GM15510 (cell line): Measurements from ENCODE around the gene HCFC1.

Experiments
- POLR2A ChIP-seq: IDR thresholded peaks from 3 replicates; pipeline ENCODE4 v1.6.1; 2011; ENCODE audit warnings: borderline replicate concordance; ENCODE audit not compliant: insufficient read length; ENCODE audit errors: extremely low read depth

HCFC1 gene

DNA sequence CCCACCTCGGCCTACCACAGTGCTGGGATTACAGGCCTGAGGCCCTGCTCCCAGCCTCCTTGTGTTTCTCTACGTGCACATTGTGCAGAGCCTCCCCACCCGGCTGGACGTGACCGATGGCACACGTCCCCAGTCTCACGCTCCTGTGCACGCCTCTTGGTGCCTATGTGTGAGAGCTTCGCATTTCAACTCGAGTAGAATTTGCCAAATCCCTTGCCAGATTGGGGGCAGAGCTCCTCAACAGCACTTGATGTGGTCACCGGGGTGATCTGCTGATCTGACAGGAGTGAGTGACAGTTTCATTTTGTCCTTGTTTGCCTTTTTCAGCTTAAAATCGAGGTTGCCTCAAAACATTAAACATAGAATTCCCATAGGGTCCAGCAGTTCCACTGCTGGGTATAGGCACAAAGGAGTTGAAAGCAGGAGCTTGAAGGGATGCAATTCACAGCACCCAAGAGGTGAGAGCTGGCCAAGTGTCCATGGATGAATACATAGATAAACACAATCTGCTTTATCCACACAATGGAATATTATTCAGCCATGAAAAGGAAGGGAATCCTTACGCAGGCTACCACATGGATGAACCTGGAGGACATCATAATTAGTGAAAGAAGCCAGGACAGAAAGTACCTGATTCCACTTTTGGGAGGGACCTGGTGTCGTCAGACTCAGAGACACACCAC lies 18.5 kb upstream of the HCFC1 start:
- no peak for TF ChIP-seq POLR2A

DNA sequence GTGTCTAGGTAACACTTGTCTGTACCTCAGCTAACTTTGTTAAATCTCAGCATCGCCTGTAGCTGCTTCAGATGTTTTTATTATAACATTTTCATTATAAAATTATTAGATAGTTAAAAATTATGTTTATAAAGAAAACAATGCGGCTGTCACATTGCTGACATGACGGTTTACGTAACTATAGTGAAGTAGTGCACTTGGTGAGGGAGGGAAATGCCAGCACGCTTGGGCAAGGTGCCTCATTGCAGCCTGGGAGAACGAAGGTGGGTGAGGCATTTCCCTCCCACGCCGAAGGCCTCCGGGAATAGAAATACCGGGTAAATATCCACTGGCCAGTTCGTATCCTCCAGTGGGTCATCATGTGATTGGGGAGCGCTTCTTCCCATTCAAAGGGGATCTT lies 16.9 kb upstream of the HCFC1 start:
- no peak for TF ChIP-seq POLR2A

DNA sequence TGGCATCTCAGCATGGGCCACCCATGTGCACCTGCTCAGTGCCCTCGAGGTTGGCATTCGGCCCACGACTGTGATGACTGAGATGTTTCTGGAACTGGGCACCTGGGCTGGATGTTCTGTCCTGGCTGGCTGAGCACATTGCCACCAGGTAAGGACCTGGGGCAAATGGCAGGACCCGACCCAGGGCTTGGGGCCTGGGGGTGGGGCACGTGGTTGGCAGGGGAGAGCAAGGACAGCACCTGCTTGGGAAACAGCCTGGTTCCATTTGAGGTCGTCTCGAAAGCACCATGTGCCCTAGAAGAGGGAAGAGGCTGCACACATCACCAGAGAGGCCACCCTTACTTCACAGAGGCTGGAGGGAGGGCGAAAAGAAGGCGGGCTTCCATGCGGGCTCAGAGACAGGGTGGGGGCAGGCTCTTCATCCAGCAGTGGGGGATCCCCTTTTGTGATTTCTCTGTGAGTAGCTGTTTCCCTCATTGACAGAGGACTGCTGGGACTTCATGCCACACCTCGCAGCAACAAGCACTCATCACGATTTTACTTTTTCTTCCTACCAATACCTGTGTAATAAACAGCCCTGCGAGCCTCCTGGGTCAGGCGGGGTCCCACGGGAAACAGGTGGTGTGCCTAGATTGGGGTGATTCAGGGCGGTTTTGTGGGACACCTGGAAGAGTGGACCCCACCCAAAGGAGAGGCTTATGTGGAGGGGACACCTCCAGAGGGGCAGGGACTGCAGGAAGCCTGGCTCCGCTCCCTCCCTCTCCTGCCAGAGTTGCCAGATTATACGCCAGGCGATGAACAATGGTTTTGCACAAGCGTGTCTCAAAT lies 12.9 kb upstream of the HCFC1 start:
- no peak for TF ChIP-seq POLR2A

DNA sequence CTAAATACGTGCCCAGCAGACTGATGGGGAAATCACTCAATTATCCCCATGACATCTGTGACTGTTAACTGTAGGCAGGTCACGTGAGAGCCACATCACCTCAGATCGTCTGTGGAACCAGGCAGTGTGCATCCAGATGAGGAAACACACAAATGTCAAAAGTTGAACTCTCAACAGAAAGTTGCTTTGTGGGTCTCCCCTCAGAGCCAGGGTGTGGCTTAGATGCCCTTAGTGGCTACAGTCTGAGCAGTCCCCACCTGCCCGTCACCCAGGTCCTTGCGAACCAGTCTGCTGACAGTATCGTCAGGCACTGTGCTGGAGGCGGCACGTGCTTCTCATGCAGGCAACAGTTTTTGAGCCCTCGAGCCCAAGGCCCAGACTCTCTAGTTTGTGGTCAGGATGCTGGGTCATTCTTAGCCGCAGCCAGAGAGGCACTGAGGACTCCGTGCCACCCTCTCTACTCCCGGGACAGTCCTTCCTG lies 11.7 kb upstream of the HCFC1 start:
- TF ChIP-seq POLR2A = no peak

DNA sequence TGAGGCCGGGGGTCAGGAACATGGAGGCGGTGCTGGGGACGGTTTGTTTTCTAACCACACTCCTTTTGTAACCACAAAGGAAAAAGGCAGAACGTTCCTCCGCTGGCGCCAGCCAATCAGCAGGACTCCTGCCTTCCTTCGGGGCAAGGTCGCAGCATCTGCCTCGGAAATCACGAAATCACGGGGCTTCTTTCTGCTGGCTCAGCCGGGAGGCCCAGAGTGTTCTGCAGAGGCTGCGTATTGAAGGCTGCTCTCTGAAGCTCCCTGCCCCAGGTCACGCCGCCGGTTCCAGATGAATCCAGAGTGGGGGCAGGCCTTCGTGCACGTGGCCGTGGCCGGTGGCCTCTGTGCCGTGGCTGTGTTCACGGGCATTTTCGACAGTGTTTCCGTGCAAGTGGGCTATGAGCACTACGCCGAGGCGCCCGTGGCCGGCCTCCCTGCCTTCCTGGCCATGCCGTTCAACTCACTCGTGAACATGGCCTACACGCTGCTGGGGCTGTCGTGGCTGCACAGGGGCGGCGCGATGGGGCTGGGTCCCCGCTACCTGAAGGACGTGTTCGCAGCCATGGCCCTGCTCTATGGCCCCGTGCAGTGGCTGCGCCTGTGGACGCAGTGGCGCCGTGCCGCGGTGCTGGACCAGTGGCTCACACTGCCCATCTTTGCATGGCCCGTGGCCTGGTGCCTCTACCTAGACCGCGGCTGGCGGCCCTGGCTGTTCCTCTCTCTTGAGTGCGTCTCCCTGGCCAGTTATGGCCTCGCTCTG lies 10.3 kb upstream of the HCFC1 start:
- TF ChIP-seq POLR2A = no peak

DNA sequence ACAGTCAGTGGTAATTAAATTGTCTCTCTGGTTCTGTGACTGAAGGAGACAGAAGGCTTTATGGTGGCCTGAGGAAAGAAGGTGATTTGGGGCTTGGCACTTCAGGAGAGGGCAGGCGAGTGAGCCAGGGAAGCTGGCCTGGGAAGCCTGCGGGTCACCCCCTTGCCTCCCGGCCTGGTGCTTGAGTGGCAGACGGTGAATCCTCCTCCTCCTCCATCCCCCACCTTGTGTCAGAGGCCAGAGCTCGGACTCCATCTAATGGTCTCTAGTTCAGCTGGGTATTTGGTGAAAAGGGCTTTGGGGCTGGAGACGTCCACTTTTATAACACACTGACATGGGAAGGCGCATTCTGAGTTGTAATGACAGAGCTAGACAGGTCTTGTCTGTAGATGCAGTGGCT lies 9.6 kb upstream of the HCFC1 start:
- no peak for TF ChIP-seq POLR2A

DNA sequence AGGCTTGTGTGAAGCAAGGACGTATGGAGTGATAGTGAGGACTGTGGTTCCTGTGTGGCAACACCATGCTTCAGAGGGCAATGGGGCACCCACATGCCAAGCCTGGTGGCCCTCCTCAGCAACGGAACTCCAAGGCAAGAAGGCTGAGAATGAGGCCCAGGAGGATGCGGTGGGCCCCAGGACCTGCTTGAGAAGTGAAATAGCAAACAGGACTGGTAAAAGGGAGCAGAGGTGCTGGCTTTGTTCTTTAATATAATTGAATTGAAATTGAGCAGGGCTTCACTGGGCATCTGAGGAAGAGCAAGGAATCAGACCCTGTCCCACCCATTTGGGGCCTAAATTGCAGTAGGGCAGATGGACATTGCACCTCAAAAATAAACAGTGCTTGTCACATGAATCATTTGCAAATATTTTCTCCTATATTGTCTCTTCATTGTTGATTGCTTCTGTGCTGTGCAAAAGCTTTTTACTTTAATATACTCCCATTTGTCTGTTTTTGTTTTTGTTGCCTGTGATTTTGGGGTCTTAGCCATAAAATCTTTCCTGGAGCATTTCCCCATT lies 3.2 kb upstream of the HCFC1 start:
- no peak for TF ChIP-seq POLR2A

DNA sequence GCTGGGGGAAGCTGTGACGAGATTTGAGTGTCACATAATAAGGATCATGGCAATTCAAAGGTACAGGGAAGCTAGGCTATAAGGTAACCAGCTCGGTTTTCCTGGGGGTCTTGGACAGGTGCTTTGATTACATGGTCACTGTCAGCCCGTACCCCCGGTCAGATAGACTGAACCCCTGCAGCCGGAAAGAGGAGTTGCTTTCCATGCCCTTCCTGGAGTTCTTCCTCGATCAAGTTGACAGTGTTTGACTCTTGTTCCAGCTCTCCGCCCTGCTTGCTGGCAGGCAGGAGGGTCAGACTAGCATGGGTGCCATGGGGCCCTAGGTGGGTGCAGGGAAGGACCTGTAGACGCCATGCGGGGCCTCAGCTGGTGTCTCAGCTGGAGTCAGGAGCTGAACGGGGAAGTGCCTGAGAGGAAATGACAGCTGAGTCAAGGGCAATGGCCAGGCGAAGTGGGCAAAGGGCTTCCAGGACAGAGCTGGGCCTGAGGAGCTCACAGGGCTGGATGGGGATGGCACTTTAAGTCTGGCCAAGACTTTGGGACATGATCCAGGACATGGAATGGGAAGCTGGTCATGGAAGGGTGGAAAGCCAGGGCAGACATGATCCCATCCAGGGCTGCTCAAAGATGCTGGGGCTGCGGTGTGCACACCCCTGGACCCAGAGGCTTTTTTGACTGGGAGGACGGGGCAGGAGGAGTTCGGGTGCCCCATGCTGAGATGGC lies 2.5 kb upstream of the HCFC1 start:
- TF ChIP-seq POLR2A = no peak

DNA sequence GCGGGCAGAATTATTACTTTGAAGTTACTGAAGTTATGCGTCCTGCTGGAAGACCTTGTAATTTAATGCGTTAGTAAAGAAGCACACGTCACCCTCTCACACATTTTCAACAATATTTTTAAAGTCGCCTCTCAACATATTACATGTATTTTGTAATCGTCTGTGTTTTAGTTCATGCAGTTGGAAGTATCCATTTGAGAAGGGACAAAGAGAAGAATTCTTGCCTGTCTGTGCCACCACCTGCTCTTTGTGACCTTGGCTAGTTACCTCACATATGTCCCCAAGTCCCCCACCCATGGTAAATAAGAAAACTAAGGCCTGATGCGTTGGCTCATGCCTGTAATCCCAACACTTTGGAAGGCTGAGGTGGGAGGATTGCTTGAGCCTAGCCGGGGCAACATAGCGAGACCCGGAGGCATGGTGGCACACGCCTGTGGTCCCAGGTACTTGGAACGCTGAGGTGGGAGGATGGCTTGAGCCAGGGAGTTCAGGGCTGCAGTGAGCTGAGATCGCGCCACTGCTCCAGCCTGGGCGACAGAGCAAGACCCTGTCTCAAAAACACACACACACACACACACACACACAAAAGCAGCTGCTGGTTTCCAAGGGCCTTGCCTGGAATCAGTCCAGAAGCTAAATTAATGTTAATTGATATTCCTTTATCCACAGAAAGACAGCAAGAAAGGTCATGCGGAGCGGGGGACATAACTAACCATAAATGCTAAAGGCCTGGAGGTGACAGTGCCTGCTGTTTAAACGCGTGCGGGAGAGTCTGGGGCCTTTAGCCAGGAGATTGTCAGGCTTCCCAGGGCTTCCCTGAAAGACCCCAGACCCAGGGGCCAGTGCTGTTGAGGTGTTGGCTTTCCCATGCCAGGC lies 1.7 kb upstream of the HCFC1 start:
- no peak for TF ChIP-seq POLR2A

DNA sequence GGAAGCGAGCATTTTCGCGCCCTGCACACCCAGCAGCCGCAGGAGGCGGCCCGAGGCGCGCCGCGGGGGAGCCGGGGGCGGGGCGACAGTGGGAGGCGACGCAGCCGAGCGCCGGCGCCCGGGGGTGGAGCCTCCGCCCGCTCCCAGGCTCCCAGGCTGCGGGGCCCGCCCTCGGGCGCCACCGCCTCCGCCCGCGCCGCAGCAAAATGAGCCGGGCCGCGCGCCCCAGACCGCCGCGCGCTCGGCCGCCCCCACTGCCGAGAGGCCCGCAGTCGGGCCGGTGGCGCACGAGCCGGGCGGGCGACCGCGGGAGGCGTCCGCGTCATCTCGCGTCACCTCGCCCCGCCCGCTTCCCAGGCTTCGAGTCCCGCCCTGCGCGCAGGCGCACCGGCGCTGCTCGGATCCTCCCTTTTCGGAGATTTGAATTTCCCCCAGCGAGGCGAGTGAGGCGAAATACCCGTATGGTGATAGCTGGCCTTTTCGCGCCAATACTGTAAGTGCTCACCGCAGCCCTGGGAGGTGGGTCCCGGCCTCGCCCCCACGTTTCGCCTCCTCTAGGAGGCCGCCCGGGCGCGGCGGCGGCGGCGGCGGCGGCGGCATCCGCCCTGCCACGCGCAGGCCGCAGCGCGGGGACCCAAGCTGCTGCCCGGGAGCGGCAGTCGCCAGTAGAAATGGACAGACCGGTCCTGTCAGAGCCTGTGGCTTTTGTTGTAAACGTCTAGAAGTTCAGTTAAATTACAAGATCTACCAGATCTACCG lies 929 bp upstream of the HCFC1 start, which contains the start of gene TMEM187:
TSS of gene TMEM187 (plus strand) at position 387 of the 759 bp plus-strand sequence. CDS start 9,309 bp downstream, outside the sequence.
- peak; percentile 56 for TF ChIP-seq POLR2A

DNA sequence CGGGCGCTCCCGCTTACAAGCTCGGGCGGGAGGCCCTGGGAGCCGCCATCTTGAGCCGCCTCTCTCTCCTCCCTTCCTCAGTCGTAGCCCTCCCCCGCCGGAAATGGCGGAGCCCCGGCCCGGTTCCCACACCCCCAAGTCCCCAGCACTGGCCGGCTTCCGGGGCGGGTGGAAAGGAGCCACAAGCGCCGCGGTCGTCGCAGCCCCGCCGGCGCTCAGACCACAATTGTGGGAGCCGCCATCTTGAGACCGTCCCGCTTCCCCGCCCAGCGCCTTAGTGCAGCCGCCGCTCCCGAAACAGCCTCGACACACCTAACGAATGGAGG lies 531 bp downstream of the HCFC1 start:
- peak; percentile 32 for TF ChIP-seq POLR2A

DNA sequence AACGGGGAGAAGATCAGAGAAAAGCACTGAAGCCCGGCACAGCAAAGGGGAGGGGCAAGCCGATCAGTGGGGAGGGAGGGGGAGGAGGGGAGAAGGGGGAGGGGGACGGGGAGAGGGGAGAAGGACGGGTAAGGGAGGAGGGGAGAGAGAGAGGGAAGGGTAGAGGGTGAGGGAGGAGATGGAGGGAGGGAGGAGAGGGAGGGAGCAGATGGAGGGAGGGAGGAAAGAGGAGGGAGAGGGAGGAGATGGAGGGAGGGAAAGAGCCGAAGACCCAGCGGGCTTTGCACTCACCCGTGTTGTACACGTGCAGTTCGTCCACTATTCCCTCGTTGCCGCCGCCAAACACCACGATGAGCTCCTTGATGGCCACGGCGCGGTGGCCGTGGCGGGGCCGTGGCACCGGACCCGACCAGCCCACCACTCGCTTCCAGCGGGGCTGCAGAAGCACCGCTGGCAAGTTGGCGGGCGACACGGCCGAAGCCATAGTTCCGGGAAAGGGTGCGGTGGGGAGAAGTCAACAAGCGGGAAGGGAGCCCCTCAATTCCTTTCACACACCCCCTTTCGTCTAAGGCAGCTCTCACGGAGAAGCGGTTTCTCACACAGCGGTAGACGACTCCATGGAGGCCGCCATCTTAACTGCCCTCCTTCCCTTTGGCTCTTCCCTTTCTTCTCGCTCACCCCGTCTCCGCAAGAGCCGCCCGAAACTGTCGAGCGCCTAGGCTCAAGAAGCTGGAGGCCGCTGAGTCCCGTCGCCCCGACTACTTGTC lies 1.1 kb downstream of the HCFC1 start:
- no peak for TF ChIP-seq POLR2A
